CD8-positive, alpha-beta memory T cell (primary cell): Measurements from ENCODE around the gene CCDC68. TPM values are rescaled to one million over a fixed set of nuclear protein-coding genes. Genes with fewer than 3 reads are reported as not detected.

Experiments used
- CTCF ChIA-PET: fragments of 350-600 bp; sonication (Branson Sonifier 250); formaldehyde crosslinking; loops from one replicate; lab custom pipeline; 2021; ENCODE audit warnings: antibody characterized with exemption; lab: Charles Lee
- POLR2A ChIA-PET: fragments of 350-600 bp; sonication (Branson Sonifier 250); formaldehyde crosslinking; loops from one replicate; lab custom pipeline; 2021; ENCODE audit warnings: antibody characterized with exemption; lab: Charles Lee
- DNase-seq, 5 donors: peaks; one replicate each; pipeline versions ENCODE4 v3.0.0 to v3.0.0-alpha.2; 2020 to 2022; ENCODE audit warnings: mixed read lengths in 1 of 5
- H3K27ac ChIP-seq: one replicate; pipeline ENCODE4 v1.7.0; 2013; ENCODE audit warnings: low read depth, mild to moderate bottlenecking, low read length, moderate library complexity
- H3K27me3 ChIP-seq: 2 replicates; pipeline ENCODE4 v1.7.0; 2013; ENCODE audit warnings: low read length, mild to moderate bottlenecking; ENCODE audit not compliant: insufficient read depth, poor library complexity, severe bottlenecking
- H3K36me3 ChIP-seq: 2 replicates; pipeline ENCODE4 v1.7.0; 2013; ENCODE audit warnings: mild to moderate bottlenecking, low read length, moderate library complexity; ENCODE audit not compliant: insufficient read depth
- H3K4me1 ChIP-seq: 2 replicates; pipeline ENCODE4 v1.7.0; 2013; ENCODE audit warnings: mild to moderate bottlenecking, low read length, moderate library complexity; ENCODE audit not compliant: insufficient read depth
- H3K4me3 ChIP-seq: 2 replicates; pipeline ENCODE4 v1.7.0; 2013; ENCODE audit warnings: mild to moderate bottlenecking, low read length
- H3K9me3 ChIP-seq: 2 replicates; pipeline ENCODE4 v1.7.0; 2013; ENCODE audit warnings: mild to moderate bottlenecking, low read length
- H3K27ac Mint-ChIP-seq, 8 donors: one replicate each; pipeline ENCODE4 v1.8.0; 2020 to 2021; ENCODE audit warnings: mixed read lengths in 8 of 8, mild to moderate bottlenecking in 6 of 8, inconsistent platforms in 3 of 8, moderate library complexity in 3 of 8
- H3K27me3 Mint-ChIP-seq, 2 donors: one replicate each; pipeline ENCODE4 v1.8.0; 2020 to 2021; ENCODE audit warnings: mixed read lengths in 2 of 2, mild to moderate bottlenecking in 1 of 2, moderate library complexity in 1 of 2
- H3K36me3 Mint-ChIP-seq, 3 donors: one replicate each; pipeline ENCODE4 v1.8.0; 2020 to 2021; ENCODE audit warnings: mixed read lengths in 3 of 3, inconsistent platforms in 1 of 3, mild to moderate bottlenecking in 1 of 3
- H3K4me1 Mint-ChIP-seq, 3 donors: one replicate each; pipeline ENCODE4 v1.8.0; 2020 to 2021; ENCODE audit warnings: mixed read lengths in 3 of 3, inconsistent platforms in 1 of 3, mild to moderate bottlenecking in 1 of 3
- H3K4me3 Mint-ChIP-seq, 7 donors: one replicate each; pipeline ENCODE4 v1.8.0; 2020 to 2021; ENCODE audit warnings: mixed read lengths in 7 of 7, mild to moderate bottlenecking in 6 of 7, moderate library complexity in 4 of 7, inconsistent platforms in 2 of 7
- H3K9me3 Mint-ChIP-seq, 5 donors: one replicate each; pipeline ENCODE4 v1.8.0; 2020 to 2022; ENCODE audit warnings: mixed read lengths in 5 of 5, mild to moderate bottlenecking in 3 of 5, moderate library complexity in 2 of 5, inconsistent platforms in 1 of 5
- polyA plus RNA-seq: library from polyadenylated mRNA; unstranded; fragments of 300-500 nt; fragmentation: Illumina TruSeq; gene quantifications from one replicate; pipeline ENCODE4 v1.2.3, GENCODE V29; 2021
- total RNA-seq, 2 experiments: library from RNA; stranded (reverse); gene quantifications; one replicate each; pipeline ENCODE4 v1.2.3, GENCODE V29; 2021

CCDC68 gene
- total RNA-seq (not detected), polyA plus RNA-seq (not detected)

DNA sequence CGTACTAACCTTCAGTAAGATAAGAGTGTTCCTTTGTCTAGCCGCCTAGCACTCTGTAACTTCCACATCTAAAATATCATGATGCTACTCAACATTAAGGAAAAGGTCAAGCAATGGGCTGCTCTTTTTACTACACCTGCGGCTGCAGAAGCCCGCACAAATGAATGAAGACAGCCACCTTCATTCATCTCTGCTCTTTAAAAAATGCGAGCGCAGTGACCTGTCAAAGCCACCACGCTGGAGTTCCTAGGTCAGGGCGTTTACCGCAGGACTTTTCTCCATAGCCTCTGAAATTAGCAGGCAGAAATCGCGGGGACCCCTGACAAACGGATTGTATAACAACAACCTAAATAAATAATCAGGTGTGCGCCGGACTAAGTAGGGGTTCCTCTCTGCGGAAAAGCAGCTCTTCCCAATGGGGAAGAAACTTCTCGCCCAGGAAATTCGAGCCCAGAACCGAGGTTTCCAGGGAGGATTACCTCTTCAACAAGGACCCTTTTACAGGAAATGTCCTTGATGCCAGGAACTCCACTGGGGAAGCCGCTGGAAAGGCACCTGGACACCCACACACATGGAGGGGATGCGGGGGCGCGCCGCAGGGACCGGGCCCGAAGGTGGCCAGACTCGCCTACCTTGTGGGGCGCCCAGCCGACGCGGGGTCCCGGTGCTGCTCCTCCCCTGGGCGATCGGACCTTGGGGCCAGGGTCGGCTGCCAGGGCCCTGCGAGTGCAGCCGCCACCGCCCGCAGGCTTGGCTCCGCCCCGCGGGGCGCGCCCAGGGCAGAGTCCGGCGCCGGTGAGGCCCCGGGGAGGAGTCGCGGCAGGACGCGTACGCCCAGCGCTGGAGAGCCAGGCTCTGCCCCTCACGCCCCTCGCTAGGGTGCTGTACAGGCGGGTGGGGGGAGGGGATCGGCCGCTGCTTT lies at the start of gene CCDC68:
TSS of gene CCDC68 (minus strand) at position 758 of the 922 bp plus-strand sequence. CDS start 16,670 bp downstream, outside the sequence.
- Mint-ChIP-seq H3K4me3 (peak within 1 kb of the TSS in 1 of 7 donors; percentile 11), H3K4me1 (peaks cover 0 to 6% (median 4%) of the 10 kb centered on the region in 3 donors), H3K9me3 (no peaks in the 10 kb centered on the region), H3K27ac (no peak within 1 kb of the TSS), H3K27me3 (peaks cover 32 to 64% of the 10 kb centered on the region in 2 donors), H3K36me3 (no peaks in the 10 kb centered on the region)
- no peak for DNase-seq
- H3K27me3 ChIP-seq: peaks cover 5% of the 10 kb centered on the region
- H3K27ac ChIP-seq: no peak within 1 kb of the TSS
- ChIA-PET POLR2A (no interaction called here), CTCF (no interaction called here)
- no peaks in the 10 kb centered on the region for H3K36me3 ChIP-seq
- no peaks in the 10 kb centered on the region for H3K4me1 ChIP-seq
- H3K4me3 ChIP-seq: no peak within 1 kb of the TSS
- H3K9me3 ChIP-seq: no peaks in the 10 kb centered on the region

- ChIA-PET CTCF (no interaction called here), POLR2A (no interaction called here)
- H3K4me1 Mint-ChIP-seq: no peaks in the 10 kb centered on the region
- H3K27ac Mint-ChIP-seq: no peak overlapping the region
- Histone ChIP-seq H3K27me3 (no peaks in the 10 kb centered on the region), H3K4me1 (no peaks in the 10 kb centered on the region), H3K36me3 (no peaks in the 10 kb centered on the region), H3K4me3 (no peak overlapping the region), H3K27ac (no peak overlapping the region), H3K9me3 (no peaks in the 10 kb centered on the region)
- H3K4me3 Mint-ChIP-seq: no peak overlapping the region
- H3K9me3 Mint-ChIP-seq: peaks cover 0 to 2% (median 0%) of the 10 kb centered on the region in 5 donors
- no peaks in the 10 kb centered on the region for H3K36me3 Mint-ChIP-seq
- H3K27me3 Mint-ChIP-seq: peaks cover 4 to 6% of the 10 kb centered on the region in 2 donors
- DNase-seq: no peak
Measured at GRCh38 chr18:55007602-55008001, 48.3 kb upstream of the CCDC68 start.

- CTCF ChIA-PET: no interaction called here
- POLR2A ChIA-PET: no interaction called here
- H3K36me3 ChIP-seq: no peaks in the 10 kb centered on the region
- H3K27me3 ChIP-seq: no peaks in the 10 kb centered on the region
- H3K4me1 ChIP-seq: no peaks in the 10 kb centered on the region
- Mint-ChIP-seq H3K9me3 (peaks cover 0 to 2% (median 0%) of the 10 kb centered on the region in 5 donors), H3K36me3 (no peaks in the 10 kb centered on the region), H3K27ac (no peak overlapping the region), H3K27me3 (peaks cover 0 to 6% of the 10 kb centered on the region in 2 donors), H3K4me1 (no peaks in the 10 kb centered on the region), H3K4me3 (no peak overlapping the region)
- H3K27ac ChIP-seq: no peak overlapping the region
- DNase-seq: no peak
- H3K4me3 ChIP-seq: no peak overlapping the region
- no peaks in the 10 kb centered on the region for H3K9me3 ChIP-seq
Measured at GRCh38 chr18:55003695-55004094, 44.4 kb upstream of the CCDC68 start.

DNA sequence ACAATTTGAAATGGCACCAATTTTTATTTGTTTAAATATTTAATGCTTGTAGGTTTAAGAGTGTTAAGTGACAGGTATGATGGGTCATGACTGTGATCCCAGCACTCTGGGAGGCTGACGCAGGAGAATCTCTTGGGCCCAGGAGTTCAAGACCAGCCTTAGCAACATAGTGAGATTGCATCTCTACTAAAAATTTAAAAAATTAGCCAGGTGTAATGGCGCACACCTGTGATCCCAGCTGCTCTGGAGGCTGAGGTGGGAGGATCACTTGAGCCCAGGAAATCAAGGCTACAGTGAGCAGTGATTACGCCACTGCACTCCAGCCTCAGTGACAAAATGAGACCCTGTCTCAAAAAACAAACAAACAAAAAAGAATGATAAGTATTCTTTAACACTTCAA lies 43.0 kb upstream of the CCDC68 start:
- H3K27me3 ChIP-seq: no peaks in the 10 kb centered on the region
- Mint-ChIP-seq H3K9me3 (no peaks in the 10 kb centered on the region), H3K4me3 (no peak overlapping the region), H3K27me3 (peaks cover 0 to 6% of the 10 kb centered on the region in 2 donors), H3K36me3 (no peaks in the 10 kb centered on the region), H3K4me1 (no peaks in the 10 kb centered on the region), H3K27ac (no peak overlapping the region)
- DNase-seq: no peak
- no peak overlapping the region for H3K4me3 ChIP-seq
- ChIA-PET CTCF (no interaction called here), POLR2A (no interaction called here)
- H3K27ac ChIP-seq: no peak overlapping the region
- no peaks in the 10 kb centered on the region for H3K9me3 ChIP-seq
- no peaks in the 10 kb centered on the region for H3K4me1 ChIP-seq
- H3K36me3 ChIP-seq: no peaks in the 10 kb centered on the region

DNA sequence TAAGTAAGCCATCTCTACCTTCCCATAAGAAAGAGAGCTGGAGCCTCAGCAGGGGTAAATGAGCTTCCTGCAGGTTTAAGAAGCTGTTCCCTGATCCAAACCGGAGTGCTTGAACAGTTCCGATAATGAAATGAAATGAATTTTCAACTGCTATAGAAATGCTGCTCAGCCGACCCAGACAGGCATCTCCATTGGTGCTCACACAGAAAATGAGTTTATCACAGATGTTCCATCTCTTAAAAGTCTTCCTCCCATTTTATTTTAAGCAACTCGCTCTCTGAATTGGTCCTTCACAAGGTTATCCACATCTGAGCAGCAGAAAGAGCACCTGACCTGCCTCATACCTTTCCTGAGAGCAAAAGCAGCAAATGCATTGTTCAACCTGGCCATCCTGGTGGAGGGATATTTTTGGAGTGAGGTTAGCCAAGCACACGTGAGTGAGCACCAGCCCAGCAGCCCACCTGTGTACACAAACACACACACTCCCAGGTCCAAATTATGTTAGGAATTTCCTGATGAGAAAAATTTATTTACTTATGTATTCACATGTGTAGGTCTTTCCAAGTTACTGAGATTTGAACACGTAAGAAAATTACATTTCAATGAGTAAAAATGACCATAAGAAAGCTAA lies 42.2 kb upstream of the CCDC68 start:
- peaks cover 0 to 6% of the 10 kb centered on the region in 2 donors for H3K27me3 Mint-ChIP-seq
- Histone ChIP-seq H3K27me3 (no peaks in the 10 kb centered on the region), H3K27ac (no peak overlapping the region), H3K9me3 (no peaks in the 10 kb centered on the region), H3K36me3 (no peaks in the 10 kb centered on the region), H3K4me1 (no peaks in the 10 kb centered on the region), H3K4me3 (no peak overlapping the region)
- POLR2A ChIA-PET: no interaction called here
- no peak for DNase-seq
- no peak overlapping the region for H3K27ac Mint-ChIP-seq
- H3K9me3 Mint-ChIP-seq: no peaks in the 10 kb centered on the region
- no peaks in the 10 kb centered on the region for H3K4me1 Mint-ChIP-seq
- H3K4me3 Mint-ChIP-seq: no peak overlapping the region
- CTCF ChIA-PET: no interaction called here
- H3K36me3 Mint-ChIP-seq: no peaks in the 10 kb centered on the region

- Mint-ChIP-seq H3K4me3 (no peak overlapping the region), H3K27ac (peak overlapping the region in 1 of 8 donors; percentile 43), H3K27me3 (peaks cover 0 to 4% of the 10 kb centered on the region in 2 donors), H3K4me1 (no peaks in the 10 kb centered on the region), H3K9me3 (no peaks in the 10 kb centered on the region), H3K36me3 (no peaks in the 10 kb centered on the region)
- POLR2A ChIA-PET: no interaction called here
- Histone ChIP-seq H3K27me3 (no peaks in the 10 kb centered on the region), H3K36me3 (no peaks in the 10 kb centered on the region), H3K27ac (no peak overlapping the region), H3K4me3 (no peak overlapping the region), H3K9me3 (no peaks in the 10 kb centered on the region), H3K4me1 (no peaks in the 10 kb centered on the region)
- CTCF ChIA-PET: no interaction called here
- DNase-seq: no peak
Measured at GRCh38 chr18:55000529-55000928, 41.3 kb upstream of the CCDC68 start.

DNA sequence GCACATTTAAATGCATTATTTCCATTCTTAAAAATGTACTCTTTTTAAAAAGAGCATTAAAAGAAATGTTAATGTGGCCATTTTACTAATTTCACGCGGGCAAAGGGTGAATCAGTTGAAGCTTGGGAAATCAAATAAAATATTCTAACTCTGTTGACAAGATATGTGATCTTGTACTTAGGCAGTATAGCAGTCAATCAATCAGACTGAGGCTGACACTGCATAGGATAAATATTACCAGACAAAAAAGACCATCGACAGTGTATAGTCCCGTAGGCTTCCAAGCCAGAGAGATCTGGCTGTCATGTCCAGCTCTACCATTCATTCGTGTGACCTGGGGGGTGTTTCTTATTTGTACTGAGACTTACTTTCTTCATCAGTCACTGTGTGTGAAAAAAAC lies 39.8 kb upstream of the CCDC68 start:
- no peaks in the 10 kb centered on the region for H3K27me3 Mint-ChIP-seq
- Histone ChIP-seq H3K36me3 (no peaks in the 10 kb centered on the region), H3K4me1 (no peaks in the 10 kb centered on the region), H3K27ac (no peak overlapping the region), H3K27me3 (no peaks in the 10 kb centered on the region), H3K4me3 (no peak overlapping the region), H3K9me3 (no peaks in the 10 kb centered on the region)
- no peak for DNase-seq
- H3K4me3 Mint-ChIP-seq: no peak overlapping the region
- no peaks in the 10 kb centered on the region for H3K4me1 Mint-ChIP-seq
- POLR2A ChIA-PET: no interaction called here
- H3K36me3 Mint-ChIP-seq: no peaks in the 10 kb centered on the region
- H3K9me3 Mint-ChIP-seq: no peaks in the 10 kb centered on the region
- CTCF ChIA-PET: no interaction called here
- H3K27ac Mint-ChIP-seq: no peak overlapping the region

GRCh38 chr18:54995421-54996143 lies 36.3 kb upstream of the CCDC68 start:
- Histone ChIP-seq H3K27ac (no peak overlapping the region), H3K36me3 (no peaks in the 10 kb centered on the region), H3K9me3 (no peaks in the 10 kb centered on the region), H3K4me3 (no peak overlapping the region), H3K27me3 (no peaks in the 10 kb centered on the region), H3K4me1 (no peaks in the 10 kb centered on the region)
- Mint-ChIP-seq H3K4me3 (no peak overlapping the region), H3K27me3 (peaks cover 0 to 9% of the 10 kb centered on the region in 2 donors), H3K36me3 (no peaks in the 10 kb centered on the region), H3K4me1 (no peaks in the 10 kb centered on the region), H3K27ac (no peak overlapping the region), H3K9me3 (no peaks in the 10 kb centered on the region)
- DNase-seq: no peak
- POLR2A ChIA-PET: no interaction called here
- CTCF ChIA-PET: no interaction called here
